ENCODE measurements around the gene PUDP.

Gene PUDP

DNA sequence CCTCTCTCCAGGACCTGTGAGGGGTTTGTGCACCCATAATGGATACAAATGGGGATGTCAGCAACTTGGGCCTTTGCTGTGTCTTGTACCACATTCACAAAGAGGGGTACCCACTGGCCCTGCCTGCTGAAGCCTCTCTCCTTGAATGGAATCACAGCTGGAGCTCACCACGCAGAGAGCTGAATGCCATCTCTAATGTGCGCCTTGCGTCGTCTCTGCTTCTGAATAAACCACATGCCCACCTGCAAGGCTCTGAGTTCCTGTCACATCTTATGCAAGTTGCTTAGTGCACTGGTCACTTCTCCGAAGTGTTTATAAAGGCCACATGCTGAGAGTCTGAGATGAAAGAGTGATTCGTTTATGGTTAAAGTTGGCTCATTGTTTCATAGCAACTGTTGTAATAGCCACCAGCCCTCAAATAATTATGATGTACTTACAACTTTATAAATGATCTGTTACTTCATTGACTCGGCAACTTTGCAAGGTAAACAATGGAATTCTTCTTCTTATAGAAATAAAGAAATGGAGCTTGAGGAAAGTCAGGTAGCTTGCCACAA, 6.2 kb upstream of the PUDP start:
- H3K27me3 Mint-ChIP-seq (ENCODE audit: low read depth), result peaks cover 6% of the 10 kb centered on the region
- TF ChIP-seq, protein P1, sequence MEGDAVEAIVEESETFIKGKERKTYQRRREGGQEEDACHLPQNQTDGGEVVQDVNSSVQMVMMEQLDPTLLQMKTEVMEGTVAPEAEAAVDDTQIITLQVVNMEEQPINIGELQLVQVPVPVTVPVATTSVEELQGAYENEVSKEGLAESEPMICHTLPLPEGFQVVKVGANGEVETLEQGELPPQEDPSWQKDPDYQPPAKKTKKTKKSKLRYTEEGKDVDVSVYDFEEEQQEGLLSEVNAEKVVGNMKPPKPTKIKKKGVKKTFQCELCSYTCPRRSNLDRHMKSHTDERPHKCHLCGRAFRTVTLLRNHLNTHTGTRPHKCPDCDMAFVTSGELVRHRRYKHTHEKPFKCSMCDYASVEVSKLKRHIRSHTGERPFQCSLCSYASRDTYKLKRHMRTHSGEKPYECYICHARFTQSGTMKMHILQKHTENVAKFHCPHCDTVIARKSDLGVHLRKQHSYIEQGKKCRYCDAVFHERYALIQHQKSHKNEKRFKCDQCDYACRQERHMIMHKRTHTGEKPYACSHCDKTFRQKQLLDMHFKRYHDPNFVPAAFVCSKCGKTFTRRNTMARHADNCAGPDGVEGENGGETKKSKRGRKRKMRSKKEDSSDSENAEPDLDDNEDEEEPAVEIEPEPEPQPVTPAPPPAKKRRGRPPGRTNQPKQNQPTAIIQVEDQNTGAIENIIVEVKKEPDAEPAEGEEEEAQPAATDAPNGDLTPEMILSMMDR (IDR thresholded peaks at IDR 0.05; ENCODE audit: unreplicated experiment in 3 of 3), result no peak
- H3K4me3 Mint-ChIP-seq, result no peak overlapping the region

DNA sequence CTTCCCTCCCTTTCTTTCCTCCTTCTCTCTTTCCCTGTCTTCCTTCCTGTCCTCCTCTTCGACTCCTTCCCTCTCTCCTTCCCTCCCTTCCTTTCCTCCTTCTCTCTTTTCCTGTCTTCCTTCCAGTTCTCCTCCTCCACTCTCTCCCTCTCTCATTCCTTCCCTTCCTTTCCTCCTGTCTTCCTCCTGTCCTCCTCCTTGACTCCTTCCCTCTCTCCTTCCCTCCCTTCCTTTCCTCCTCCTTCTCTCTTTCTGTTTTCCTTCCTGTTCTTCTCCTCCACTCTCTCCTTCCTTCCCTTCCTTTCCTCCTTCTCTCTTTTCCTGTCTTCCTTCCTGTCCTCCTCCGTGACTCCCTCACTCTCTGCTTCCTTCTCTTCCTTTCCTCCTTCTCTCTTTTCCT, 5.3 kb upstream of the PUDP start:
- no peak overlapping the region for H3K27ac Mint-ChIP-seq
- H3K4me3 Mint-ChIP-seq, result no peak overlapping the region
- no peaks in the 10 kb centered on the region for H3K36me3 Mint-ChIP-seq (ENCODE audit: low read depth)
- peaks cover 6% of the 10 kb centered on the region for H3K27me3 Mint-ChIP-seq (ENCODE audit: low read depth)
- H3K4me1 Mint-ChIP-seq, result no peaks in the 10 kb centered on the region
- TF ChIP-seq, protein P1 (IDR thresholded peaks at IDR 0.05; ENCODE audit: unreplicated experiment in 3 of 3), result no peak
- no peaks in the 10 kb centered on the region for H3K9me3 Mint-ChIP-seq

More for the DNA sequence above, 6.2 kb upstream of the PUDP start:
- Mint-ChIP-seq H3K4me1 (no peaks in the 10 kb centered on the region), H3K36me3 (ENCODE audit: low read depth) (no peaks in the 10 kb centered on the region), H3K27ac (no peak overlapping the region), H3K9me3 (no peaks in the 10 kb centered on the region)

DNA sequence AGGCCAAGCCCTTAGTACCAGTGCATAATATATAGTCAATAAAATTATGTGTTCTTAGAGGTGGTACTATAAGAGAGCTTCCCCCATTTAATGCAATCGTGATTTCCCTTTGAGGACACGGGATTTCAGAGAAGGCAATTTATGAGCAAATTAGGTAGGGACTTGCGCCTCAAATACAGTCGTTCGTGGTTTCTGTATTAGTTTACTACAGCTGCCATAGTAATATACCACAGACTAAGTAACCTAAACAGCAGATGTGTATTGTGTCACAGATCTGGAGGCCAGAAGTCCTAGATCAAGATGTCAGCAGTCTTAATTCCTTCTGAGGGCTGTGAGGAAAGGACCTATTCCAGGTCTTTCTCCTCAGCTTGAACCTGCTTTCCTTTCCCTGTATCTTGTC, 1.5 kb upstream of the PUDP start:
- no peaks in the 10 kb centered on the region for H3K9me3 Mint-ChIP-seq

DNA sequence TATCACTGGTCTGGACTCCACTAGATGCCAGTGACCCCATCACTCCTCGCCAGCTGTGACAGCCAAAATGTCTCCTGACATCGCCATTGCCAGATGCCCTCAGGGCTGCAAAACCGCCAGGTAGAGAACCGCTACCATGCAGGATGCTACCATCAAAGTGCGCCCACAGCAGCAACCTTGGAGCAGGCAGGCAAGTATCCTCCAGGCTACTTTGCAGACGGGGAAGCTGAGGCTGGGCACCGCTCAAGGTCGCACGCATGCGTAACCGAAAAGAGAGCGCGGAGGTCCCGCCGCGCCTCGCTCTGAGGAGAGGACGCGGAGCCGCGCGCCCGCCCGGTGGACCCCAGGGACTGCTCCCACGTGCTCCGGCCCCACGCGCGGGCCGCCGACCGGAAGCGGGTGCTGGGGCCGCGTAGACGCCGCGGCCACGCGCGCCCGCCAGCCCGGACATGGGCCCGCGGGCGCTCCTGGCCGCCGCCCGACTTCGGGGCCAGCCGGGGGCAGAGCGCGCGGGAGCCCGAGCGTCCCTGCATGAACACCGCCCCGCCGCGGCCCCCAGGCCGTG, 458 bp downstream of the PUDP start, which contains the start of gene STS:
Gene STS (plus strand): TSS at position 300 of the 565 bp plus-strand sequence. CDS start 105,488 bp downstream, outside the sequence.
- peak within 1 kb of the TSS; percentile 91 to 97 (median 94) for H3K27ac Mint-ChIP-seq
- H3K4me1 Mint-ChIP-seq, result peaks cover 32% of the 10 kb centered on the region
- H3K36me3 Mint-ChIP-seq (ENCODE audit: low read depth), result no peaks in the 10 kb centered on the region
- H3K27me3 Mint-ChIP-seq (ENCODE audit: low read depth), result no peaks in the 10 kb centered on the region
- TF ChIP-seq, protein P1 (IDR thresholded peaks at IDR 0.05; ENCODE audit: unreplicated experiment in 3 of 3), result no peak
- H3K9me3 Mint-ChIP-seq, result no peaks in the 10 kb centered on the region
- peak within 1 kb of the TSS; percentile 94 to 97 (median 96) for H3K4me3 Mint-ChIP-seq

More for the DNA sequence above, 1.5 kb upstream of the PUDP start:
- TF ChIP-seq, protein P1 (IDR thresholded peaks at IDR 0.05; ENCODE audit: unreplicated experiment in 3 of 3), result no peak
- H3K27me3 Mint-ChIP-seq (ENCODE audit: low read depth), result peaks cover 6% of the 10 kb centered on the region
- H3K27ac Mint-ChIP-seq, result no peak overlapping the region
- H3K36me3 Mint-ChIP-seq (ENCODE audit: low read depth), result no peaks in the 10 kb centered on the region
- peaks cover 22% of the 10 kb centered on the region for H3K4me1 Mint-ChIP-seq
- peak overlapping the region; percentile 51 to 96 (median 75) for H3K4me3 Mint-ChIP-seq

DNA sequence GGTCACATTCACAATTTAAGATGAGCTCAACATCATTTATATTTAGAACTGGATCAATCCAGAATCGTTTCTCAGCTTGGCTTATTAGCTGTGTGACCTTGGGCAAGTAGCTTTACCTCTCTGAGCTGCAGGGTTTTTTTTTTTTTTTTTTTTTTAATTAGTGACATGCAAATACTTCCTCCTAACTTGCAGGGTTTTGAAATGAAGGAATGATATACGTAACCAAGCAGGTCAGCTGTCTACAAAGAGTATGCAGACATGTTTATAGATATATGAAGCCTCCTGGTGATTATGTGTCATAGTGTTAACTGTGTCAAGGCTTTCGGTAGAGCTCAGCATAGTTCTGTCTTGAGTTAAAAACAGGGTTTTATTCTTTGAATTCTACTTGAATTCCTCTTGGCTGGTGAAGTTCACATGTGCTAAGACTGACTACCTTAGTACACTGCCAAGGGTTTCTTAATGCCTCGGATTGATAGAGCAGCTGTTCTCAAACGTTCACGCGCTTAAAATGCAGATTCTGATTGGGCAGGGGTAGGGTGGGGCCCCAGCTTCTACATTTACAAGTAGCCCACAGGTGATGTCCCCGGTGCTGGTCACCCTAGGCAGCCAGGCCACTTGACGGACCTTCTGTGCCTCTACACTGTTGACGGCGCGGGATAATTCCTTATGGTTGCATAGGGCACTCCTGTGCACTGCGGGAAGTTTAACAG, 1.1 kb downstream of the PUDP start:
- no peaks in the 10 kb centered on the region for H3K9me3 Mint-ChIP-seq
- TF ChIP-seq, protein P1 (IDR thresholded peaks at IDR 0.05; ENCODE audit: unreplicated experiment in 3 of 3), result no peak

More for the DNA sequence above, 1.1 kb downstream of the PUDP start:
- peak overlapping the region; percentile 91 to 97 (median 94) for H3K27ac Mint-ChIP-seq
- peak overlapping the region; percentile 87 to 97 (median 95) for H3K4me3 Mint-ChIP-seq
- peaks cover 32% of the 10 kb centered on the region for H3K4me1 Mint-ChIP-seq
- peaks cover 4% of the 10 kb centered on the region for H3K36me3 Mint-ChIP-seq (ENCODE audit: low read depth)
- H3K27me3 Mint-ChIP-seq (ENCODE audit: low read depth), result no peaks in the 10 kb centered on the region

All from nephron (organoid).